Psoas muscle (tissue), 8 donors: Measurements from ENCODE around the gene TIFAB. TPM values are rescaled to one million over a fixed set of nuclear protein-coding genes. Genes with fewer than 3 reads are reported as not detected.

Experiments
- ATAC-seq, 4 donors: fragments of 200-7000 bp; cut with Tn5 transposase; one replicate each; pipeline ENCODE4 v1.9.1; 2020; ENCODE audit warnings: moderate library complexity in 3 of 4, mild to moderate bottlenecking in 2 of 4
- DNase-seq, 2 donors: peaks; one replicate each; pipeline ENCODE4 v3.0.0-alpha.2; 2020
- H3K27ac ChIP-seq: fragments of 200-600 bp; one replicate; pipeline ENCODE4 v1.8.0; 2022
- H3K27me3 ChIP-seq, 3 donors: fragments of 200-600 bp in 1 of 3; one replicate each; pipeline versions ENCODE4 v1.6.1 to v1.8.0; 2013 to 2022; ENCODE audit warnings: low read length in 2 of 3, mild to moderate bottlenecking in 2 of 3, moderate library complexity in 1 of 3; ENCODE audit not compliant: insufficient read depth in 3 of 3
- H3K36me3 ChIP-seq, 2 donors: fragments of 200-600 bp in 1 of 2; one replicate each; pipeline versions ENCODE4 v1.6.1 to v1.8.0; 2013 to 2022; ENCODE audit warnings: low read depth in 1 of 2, mild to moderate bottlenecking in 1 of 2, moderate library complexity in 1 of 2; ENCODE audit not compliant: insufficient read depth in 1 of 2
- H3K4me1 ChIP-seq: fragments of 200-600 bp; one replicate; pipeline ENCODE4 v1.8.0; 2022
- H3K4me3 ChIP-seq: fragments of 200-600 bp; one replicate; pipeline ENCODE4 v1.8.0; 2022; ENCODE audit warnings: mild to moderate bottlenecking
- H3K9me3 ChIP-seq: fragments of 200-600 bp; one replicate; pipeline ENCODE4 v1.8.0; 2022
- CTCF ChIP-seq: fragments of 200-600 bp; IDR thresholded peaks from one replicate; pipeline ENCODE4 v1.8.0; 2022; ENCODE audit warnings: antibody characterized with exemption
- WGBS, 3 donors: extraction: QIAGEN DNeasy Blood & Tissue Kit; methylation state at CpG; one replicate each; pipeline versions ENCODE4 v1.1.6 to v1.1.7; 2013; 5-methylcytosine and 5-hydroxymethylcytosine counted together
- intact Hi-C, 2 donors: fragments of 100-400 bp; cut with DNase I; formaldehyde crosslinking; loops; one replicate each; pipeline versions ENCODE4 v1.11.0 to v1.14.2; 2022
- polyA plus RNA-seq, 3 donors: library from polyadenylated mRNA; stranded (reverse); fragments of 200-250 nt; gene quantifications; one replicate each; pipeline ENCODE4 v1.2.3, GENCODE V29; 2013
- total RNA-seq, 4 donors: library from RNA; stranded (reverse); fragmentation: NEBNext Ultra II Directional in 2 of 4; extraction: Animal tissue kit (Norgen Biotek cat#: 25700) in 2 of 4; gene quantifications; one replicate each; pipeline versions ENCODE4 v1.2.1 to v1.2.4, GENCODE V29; 2021 to 2023
- donor health status: healthy with polysubstance abuse.
- donor health status: DM: no; HTN: no; CAD: no; lungs with moderate emphysema.
- donor health status: Bipolar disorder and iron deficiency.
- donor health status: healthy.
- donor health status: DM: yes; HTN: yes; CAD: no.
- donor health status: DM: no; HTN: no; CAD: no.
- donor health status: DM: no; HTN: no; CAD: no.
- donor health status: DM: yes; HTN: yes; CAD: no.

Gene TIFAB
- total and polyA plus RNA-seq, 7 donors = under 0.01 TPM; not detected in 6

GRCh38 chr5:135457424-135458071, 5.4 kb upstream of the TIFAB start:
- peak; percentile 76 for TF ChIP-seq CTCF
- H3K4me1 ChIP-seq = no peaks in the 10 kb centered on the region
- no peaks in the 10 kb centered on the region for H3K9me3 ChIP-seq
- intact Hi-C loops = no loop called here
- WGBS, 3 donors = 36 to 44% (median 39%) methylated on average over 9 of the region's 9 CpGs
- no peaks in the 10 kb centered on the region for H3K27me3 ChIP-seq
- no peak overlapping the region for H3K4me3 ChIP-seq
- H3K27ac ChIP-seq = no peak overlapping the region
- ATAC-seq (peak; percentile 75 to 92 (median 82)), DNase-seq (peak; percentile 57 to 83)
- no peaks in the 10 kb centered on the region for H3K36me3 ChIP-seq

GRCh38 chr5:135456238-135457099, 4.3 kb upstream of the TIFAB start:
- intact Hi-C loops = no loop called here
- Histone ChIP-seq H3K4me3 (no peak overlapping the region), H3K4me1 (no peaks in the 10 kb centered on the region), H3K9me3 (no peaks in the 10 kb centered on the region), H3K27me3 (no peaks in the 10 kb centered on the region), H3K36me3 (no peaks in the 10 kb centered on the region), H3K27ac (no peak overlapping the region)
- peak; percentile 57 to 71 (median 66) for ATAC-seq
- 72 to 86% (median 77%) methylated on average over 12 of the region's 12 CpGs for WGBS, 3 donors
- no peak for TF ChIP-seq CTCF
- DNase-seq = peak in 1 of 2 donors; percentile 63

DNA sequence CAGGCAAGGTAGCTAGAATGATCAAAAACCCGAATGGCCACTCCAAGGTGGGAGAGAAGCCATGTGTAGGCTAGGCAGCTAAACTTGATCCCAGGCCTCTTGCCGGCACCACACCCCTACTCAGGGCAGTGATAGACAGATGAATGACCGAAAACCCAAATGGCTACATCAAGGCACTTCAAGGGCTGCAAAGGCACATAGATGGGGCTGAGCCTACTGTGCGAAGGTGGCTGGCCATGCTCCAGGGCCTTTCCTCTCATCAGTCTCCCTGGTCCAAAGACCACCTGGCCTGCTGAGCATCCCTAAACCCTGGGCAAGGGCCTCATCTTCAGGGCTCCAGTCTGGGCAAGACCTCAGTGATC, 3.7 kb upstream of the TIFAB start:
- ATAC-seq (no peak), DNase-seq (no peak)
- Histone ChIP-seq H3K4me3 (no peak overlapping the region), H3K27ac (no peak overlapping the region), H3K36me3 (no peaks in the 10 kb centered on the region), H3K9me3 (no peaks in the 10 kb centered on the region), H3K4me1 (no peaks in the 10 kb centered on the region), H3K27me3 (no peaks in the 10 kb centered on the region)
- TF ChIP-seq CTCF = no peak
- 85 to 94% (median 93%) methylated on average over 4 of the region's 4 CpGs for WGBS, 3 donors
- intact Hi-C loops = no loop called here

DNA sequence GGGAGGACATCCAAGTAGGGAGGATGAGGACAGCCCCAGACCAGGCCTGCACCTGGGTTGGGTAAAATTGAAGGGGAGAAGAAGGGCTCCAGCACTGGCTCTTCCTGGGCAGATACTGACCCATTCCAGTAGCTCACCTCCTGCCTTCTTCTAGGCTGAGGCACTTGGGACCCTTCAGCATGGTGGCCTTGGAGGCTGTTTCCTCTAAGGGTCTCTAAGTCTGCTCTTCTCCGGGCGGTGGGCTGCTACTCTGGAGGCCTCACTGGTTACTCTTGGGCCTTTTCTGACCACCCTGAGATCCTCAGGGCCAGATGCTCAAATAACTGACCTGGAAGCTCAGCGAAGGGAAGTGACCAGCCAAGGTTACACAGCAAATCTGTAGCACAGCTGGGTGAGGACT, 2.8 kb upstream of the TIFAB start:
- WGBS, 3 donors = 81 to 97% (median 97%) methylated on average over 3 of the region's 3 CpGs
- Histone ChIP-seq H3K4me1 (no peaks in the 10 kb centered on the region), H3K9me3 (no peaks in the 10 kb centered on the region), H3K27ac (no peak overlapping the region), H3K4me3 (no peak overlapping the region), H3K36me3 (no peaks in the 10 kb centered on the region), H3K27me3 (no peaks in the 10 kb centered on the region)
- no peak for TF ChIP-seq CTCF
- no peak for DNase-seq
- intact Hi-C loops = no loop called here
- ATAC-seq = no peak
